Suppressor macrophage treated with lipopolysaccharide for 1 hour (primary cell): ENCODE measurements around the gene PGM1.

Experiments
- DNase-seq, 3 donors: peaks; one replicate each; pipeline ENCODE4 v3.0.0-alpha.2; 2020 to 2022

The PGM1 gene

GRCh38 chr1:63705078-63705477, 111.9 kb downstream of the PGM1 start:
- no peak for DNase-seq

GRCh38 chr1:63709267-63709828, 116.1 kb downstream of the PGM1 start:
- no peak for DNase-seq
